Right lobe of liver (tissue), 4 donors: Measurements from ENCODE around the gene SLC35E2B.

Experiments
- POLR2A ChIP-seq: fragments of 450-650 bp; IDR thresholded peaks from one replicate; pipeline ENCODE4 v1.6.1; 2017; ENCODE audit warnings: antibody characterized with exemption, mild to moderate bottlenecking
- TF ChIP-seq, protein P1 (sequence below), 4 donors: fragments of 200-600 bp in 3 of 4; fragments of 450-650 bp in 1 of 4; IDR thresholded peaks; one replicate each; pipeline versions ENCODE4 v1.5.1 to v1.8.0; 2016 to 2022; ENCODE audit warnings: antibody characterized with exemption in 4 of 4, mild to moderate bottlenecking in 2 of 4
- donor health status: DM: no; HTN: no; CAD: no.
- donor health status: DM: no; HTN: no; CAD: no.
- donor health status: DM: no; HTN: yes; CAD: no.

DNA sequence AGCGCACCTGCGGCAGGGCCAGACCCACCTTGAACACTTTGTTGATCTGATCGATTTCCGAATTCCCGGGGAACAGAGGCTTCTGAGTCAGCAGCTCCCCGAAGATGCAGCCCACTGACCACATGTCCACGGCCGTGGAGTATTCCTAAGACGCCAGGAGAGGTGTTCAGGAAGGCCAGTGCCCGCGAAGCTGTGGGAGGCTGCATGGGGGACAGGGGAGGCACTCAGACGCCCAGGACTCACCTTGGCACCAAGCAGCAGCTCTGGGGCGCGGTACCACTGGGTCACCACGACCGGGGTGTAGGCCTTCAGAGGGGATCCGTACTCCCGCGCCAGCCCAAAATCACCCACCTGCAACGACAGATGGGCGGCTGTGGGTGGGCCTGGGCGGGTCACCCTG is 11.2 kb upstream of the SLC35E2B start:
- TF ChIP-seq POLR2A = no peak
- TF ChIP-seq, protein P1, sequence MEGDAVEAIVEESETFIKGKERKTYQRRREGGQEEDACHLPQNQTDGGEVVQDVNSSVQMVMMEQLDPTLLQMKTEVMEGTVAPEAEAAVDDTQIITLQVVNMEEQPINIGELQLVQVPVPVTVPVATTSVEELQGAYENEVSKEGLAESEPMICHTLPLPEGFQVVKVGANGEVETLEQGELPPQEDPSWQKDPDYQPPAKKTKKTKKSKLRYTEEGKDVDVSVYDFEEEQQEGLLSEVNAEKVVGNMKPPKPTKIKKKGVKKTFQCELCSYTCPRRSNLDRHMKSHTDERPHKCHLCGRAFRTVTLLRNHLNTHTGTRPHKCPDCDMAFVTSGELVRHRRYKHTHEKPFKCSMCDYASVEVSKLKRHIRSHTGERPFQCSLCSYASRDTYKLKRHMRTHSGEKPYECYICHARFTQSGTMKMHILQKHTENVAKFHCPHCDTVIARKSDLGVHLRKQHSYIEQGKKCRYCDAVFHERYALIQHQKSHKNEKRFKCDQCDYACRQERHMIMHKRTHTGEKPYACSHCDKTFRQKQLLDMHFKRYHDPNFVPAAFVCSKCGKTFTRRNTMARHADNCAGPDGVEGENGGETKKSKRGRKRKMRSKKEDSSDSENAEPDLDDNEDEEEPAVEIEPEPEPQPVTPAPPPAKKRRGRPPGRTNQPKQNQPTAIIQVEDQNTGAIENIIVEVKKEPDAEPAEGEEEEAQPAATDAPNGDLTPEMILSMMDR (IDR thresholded peaks at IDR 0.05) = no peak
